ENCODE measurements around the gene COMTD1.
"Not testable (repeated sequence)": the region's sequence is repeated elsewhere in the genome, so short reads cannot be mapped to it uniquely, and the experiment has no call there.

DNA sequence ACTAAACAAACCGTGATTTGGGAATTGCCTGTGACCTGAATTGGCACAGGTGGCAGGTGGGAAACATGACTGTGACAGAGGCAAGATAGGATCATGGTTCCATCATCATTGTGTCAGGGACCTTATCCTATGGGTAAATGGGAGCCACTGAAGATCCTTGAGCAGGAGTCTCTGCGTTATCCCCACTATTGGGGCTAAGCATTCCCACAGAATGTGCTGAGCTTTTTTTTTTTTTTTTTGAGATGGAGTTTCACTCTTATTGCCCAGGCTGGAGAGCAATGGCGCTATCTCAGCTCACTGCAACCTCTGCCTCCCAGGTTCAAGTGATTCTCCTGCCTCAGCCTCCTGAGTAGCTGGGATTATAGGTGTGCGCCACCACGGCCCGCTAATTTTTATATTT, 35.8 kb downstream of the COMTD1 start:
- TF ChIP-seq POLR2AphosphoS5 (IDR thresholded peaks at IDR 0.05; ENCODE audit: low read depth, low read length); FOXM1 (IDR thresholded peaks at IDR 0.05; ENCODE audit: low read depth); GABPA (IDR thresholded peaks at IDR 0.05; ENCODE audit: low read depth): not testable (repeated sequence)

All from SK-N-SH (cell line).